GM18519 (cell line): Measurements from ENCODE around the gene DIS3L2.
"Not testable (repeated sequence)": the region's sequence is repeated elsewhere in the genome, so short reads cannot be mapped to it uniquely, and the experiment has no call there.

ENCODE experiments used
- ATAC-seq: cut with Tn5 transposase; IDR thresholded peaks from one replicate; pipeline ENCODE4 v1.9.1; 2021; ENCODE audit warnings: mild to moderate bottlenecking, moderate library complexity; ENCODE audit not compliant: unreplicated experiment, low FRiP score

The DIS3L2 gene

DNA sequence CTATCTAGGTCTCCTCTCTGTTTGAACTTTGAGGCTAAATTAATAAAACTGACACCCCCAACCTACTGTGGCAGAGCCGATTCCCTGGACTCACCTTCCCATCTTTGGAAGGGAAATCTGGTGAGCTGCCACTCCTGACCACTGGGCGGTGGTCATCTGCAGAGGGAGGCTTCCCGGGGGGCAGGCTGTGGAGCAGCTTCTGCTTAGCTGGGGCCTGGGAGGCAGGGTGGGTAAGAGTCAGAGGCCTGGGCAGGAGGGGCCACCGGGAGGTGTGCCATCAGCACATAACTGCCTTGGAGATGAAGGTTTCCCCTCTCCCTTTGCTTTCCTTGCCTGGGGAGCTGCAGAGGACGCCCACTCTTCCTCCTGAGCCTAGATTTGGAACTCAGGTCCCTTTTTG, 33.0 kb upstream of the DIS3L2 start:
- ATAC-seq: no peak

- ATAC-seq: no peak
Observed at GRCh38 chr2:231928901-231929725, 32.4 kb upstream of the DIS3L2 start.

DNA sequence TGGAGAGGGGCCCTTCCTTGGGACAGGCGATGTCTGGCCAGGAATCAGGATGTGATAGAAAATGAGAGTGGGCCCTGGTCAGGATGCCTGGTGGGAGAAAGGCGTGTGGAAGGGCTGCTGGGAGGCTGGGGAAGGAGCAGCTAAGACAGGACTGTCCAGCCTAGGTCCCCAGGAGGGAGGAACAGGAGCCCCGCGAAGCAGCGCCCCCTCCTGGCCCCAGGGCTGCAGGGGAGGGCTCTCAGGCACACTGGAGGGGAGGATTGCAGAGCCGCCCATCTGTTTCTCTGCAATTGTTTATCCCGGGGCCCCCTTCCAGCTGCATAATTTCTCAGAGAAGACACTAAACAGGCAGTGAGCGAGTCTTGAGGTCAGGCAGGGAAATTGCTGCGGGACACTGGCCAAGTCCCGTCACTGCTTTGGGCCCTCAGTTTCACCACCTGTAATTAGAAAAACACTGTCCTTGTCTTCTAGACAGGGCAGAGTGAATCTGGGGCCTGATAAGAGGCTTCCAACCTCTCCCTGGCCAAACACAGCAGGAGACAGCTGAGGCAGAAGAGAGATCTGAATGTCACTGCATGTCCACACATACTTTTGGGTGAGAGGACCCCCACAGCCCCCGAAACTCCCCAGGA, 31.4 kb upstream of the DIS3L2 start:
- ATAC-seq: no peak

- ATAC-seq: no peak
Observed at GRCh38 chr2:231930593-231931281, 30.8 kb upstream of the DIS3L2 start.

DNA sequence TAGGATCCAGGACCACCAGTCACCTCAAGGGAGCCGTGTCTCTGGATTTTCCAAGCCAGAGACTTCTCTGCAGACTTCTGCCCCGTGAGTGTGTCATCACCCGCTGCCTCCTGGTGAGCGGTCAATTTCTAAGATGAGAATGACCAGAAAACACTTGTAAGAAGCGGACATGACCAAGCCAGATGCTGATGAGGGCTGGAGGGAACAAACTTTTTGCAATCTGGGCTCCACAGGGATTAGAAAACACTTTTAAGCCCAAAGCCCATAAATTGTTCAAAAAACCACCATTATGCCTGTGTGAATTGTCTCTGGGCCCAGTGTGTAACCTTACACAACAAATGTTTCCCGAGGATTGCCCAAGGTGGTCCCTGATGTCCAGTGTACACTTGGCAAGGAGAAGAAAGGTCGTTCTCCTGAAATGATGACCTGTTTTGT, 30.0 kb upstream of the DIS3L2 start:
- ATAC-seq: no peak

DNA sequence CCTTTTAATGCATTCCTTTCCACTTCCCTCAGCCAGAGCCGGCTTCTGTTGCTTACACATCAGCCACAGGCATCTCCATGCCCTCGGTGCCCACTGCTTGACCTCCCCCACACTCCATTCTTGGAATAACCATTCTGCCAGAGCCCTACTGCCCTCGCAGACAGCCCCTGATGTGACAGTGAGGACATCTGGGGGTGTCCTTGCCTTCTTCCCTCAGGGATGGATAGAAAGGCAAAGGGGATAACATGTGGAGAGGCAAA, 28.9 kb upstream of the DIS3L2 start:
- ATAC-seq: no peak

DNA sequence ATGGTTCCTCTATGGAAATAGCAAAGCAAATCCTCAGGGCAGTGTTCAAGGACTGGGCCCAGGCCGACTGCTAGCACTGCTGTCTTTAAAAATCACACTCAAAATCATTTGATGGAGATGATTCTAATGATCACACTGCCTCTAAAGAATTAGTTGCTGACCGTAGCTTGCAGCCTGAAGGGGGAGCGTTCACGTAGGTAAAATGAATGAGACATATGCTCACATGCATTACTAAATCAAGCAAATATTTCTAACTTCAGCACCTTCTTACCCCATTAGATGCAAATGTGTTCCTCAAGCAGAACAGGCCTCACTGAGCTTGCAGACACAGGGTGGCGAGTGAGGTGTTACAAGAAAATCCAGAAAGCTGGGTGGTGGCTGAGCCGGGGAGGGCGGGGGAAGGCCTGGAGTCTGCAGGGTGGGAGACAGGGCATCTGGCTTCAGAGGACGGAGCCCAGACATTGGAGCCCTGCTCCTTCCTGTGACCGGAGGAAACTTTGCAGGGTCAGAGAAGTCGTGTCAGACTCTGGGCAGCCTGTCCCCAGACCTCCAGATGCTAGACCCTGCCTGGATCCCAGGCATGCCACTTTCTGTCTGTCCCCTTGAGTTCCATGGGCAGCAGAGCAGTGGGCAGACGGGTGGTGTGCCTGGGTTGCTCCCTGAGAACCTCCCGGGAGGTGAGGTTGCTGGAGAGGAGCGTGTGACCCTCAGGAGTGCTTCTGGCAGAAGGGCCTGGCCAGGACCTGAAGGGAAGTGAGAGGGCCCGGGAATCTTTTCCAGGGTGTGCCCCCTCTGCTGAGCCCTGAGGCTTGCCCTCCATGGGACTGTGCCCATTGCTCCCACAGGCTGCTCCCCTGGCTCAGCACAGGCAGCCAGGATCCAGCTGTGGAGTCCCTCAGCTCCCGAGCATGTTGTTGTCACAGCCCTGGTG, 28.3 kb upstream of the DIS3L2 start:
- ATAC-seq: no peak

DNA sequence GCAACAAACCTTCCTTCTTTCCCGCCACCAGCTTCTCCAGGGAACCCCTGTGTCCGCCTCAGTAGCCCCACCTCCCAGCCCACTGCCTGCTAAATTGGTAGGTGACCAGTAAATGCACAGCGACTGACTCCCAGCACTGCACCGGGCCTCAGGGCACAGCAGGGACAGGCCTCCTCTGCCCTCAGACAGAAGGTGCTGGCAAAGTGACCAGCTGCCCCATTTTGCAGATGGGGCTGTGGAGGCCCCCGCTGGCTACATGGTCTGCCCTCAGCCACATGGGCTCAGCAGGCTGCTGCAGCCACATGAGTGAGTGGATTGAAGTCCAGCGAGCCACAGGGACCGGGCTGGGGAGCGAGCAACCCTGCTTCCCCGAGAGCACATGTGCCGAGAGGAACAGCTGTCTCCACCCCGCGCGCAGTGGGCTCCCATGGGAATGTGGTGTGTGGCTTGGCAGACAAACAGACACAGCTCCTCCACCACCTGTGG, 27.6 kb upstream of the DIS3L2 start:
- ATAC-seq: no peak

DNA sequence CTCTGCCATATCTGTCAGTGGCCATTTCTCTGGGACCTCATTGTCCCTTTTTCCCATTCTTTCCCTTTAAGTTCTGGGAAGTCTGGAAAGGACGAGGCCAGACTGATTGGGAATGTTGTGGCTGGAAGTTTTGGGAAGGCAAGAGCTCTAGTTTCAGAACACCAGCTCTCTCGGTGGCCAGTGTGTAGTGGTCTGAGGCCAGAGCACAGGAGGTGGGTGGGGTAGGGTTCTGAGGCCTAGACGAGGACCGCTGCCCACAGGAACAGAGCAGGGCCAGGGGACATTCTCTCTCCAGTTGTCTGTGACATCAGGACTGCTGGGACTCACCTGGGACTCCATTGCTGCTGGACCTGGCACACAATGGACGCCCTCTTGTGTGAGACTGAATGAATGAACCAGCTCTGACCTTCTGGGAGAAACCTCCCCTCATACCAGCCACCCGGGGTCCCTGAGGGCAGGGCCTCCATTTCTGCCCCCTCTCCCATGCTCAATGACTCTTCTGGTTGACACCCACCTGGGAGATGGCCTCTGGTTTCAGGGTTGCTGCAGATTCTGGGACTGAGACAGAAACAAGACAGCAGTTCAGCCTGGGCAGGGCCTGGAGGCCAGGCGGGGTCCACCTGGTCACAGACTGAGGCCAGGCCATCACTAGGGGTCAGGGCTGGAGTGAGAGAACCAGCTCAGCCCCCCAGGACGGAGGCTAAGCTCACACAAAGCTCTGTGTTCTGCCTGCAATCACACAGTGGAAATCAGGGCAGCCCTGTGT, 26.9 kb upstream of the DIS3L2 start:
- ATAC-seq: no peak

DNA sequence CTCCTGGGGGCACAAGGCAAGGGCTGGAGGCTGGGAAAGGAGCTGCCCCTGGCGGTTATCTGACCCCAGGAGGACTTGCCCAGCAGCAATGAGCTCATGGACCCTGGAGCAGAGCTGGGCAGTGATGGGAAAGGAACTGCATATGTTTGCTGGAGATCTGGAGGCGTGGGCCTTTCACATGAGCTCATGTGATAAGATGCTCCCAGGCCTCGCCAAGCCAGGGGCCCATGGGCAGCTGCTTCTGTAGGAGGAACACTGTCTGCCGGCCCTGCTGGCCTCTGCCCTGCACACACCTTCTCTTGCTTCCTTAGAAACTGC, 26.3 kb upstream of the DIS3L2 start:
- ATAC-seq: no peak

GRCh38 chr2:231935815-231936214, 25.7 kb upstream of the DIS3L2 start:
- ATAC-seq: no peak

DNA sequence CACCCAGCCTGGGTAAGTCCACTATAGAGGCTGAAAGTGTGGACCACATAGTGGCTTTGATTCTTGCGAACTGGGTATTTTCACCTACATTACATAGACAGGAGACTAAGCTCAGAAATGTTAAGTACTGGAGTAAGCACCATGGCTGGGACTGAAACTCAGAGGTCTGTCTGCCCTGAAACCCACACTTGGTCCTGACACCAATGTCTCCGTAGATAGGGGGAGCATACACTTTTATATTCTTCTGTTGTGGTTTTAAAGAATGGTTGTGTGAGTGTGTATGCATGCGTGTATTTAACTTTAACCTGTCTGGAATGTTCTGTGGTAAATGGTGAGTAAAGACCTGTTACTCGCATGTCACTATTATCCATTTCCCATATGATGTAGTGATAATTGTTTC, 25.0 kb upstream of the DIS3L2 start:
- ATAC-seq: no peak

- ATAC-seq: no peak
Observed at GRCh38 chr2:231937057-231937456, 24.5 kb upstream of the DIS3L2 start.

DNA sequence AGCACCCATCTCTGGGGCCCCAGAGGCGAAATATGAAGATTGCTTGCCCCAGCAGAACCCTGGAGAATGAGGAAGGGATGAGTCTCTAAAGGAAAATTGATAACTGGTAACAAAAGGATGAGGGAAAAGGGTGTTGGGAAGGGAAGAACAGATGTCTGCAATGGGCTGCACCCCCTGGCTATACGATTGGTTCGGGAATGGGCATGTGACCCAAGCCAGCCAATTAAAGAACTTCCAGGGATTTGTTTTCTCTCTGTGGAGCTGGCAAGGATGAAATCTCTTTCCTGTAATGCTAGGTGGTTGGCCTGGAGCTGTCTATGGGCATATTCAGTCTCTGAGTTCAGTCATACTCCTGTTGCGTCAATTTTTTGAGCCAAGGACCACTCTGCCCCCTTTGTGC, 22.5 kb upstream of the DIS3L2 start:
- no peak for ATAC-seq

- no peak for ATAC-seq
Observed at GRCh38 chr2:231940795-231941194, 20.7 kb upstream of the DIS3L2 start.

DNA sequence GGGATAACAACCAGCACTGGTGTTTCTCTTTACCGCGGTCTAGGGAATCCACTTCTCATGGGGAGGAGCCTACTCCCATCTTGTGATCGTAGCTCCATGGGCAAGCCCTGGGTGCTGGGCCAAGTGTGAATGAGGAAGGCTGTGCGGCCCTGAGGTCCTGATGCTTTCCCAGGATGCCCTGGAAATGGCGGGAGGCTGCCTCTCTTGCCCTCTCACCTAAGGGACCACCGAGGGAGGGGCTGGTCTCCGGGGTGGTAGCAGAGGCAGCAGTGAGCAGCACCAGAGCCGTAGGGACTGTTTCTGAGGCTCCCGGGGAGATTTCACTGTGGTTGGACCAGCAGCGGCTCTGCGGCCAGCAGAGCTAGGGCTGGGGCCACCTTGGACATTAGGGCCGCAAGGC, 19.8 kb upstream of the DIS3L2 start:
- no peak for ATAC-seq

DNA sequence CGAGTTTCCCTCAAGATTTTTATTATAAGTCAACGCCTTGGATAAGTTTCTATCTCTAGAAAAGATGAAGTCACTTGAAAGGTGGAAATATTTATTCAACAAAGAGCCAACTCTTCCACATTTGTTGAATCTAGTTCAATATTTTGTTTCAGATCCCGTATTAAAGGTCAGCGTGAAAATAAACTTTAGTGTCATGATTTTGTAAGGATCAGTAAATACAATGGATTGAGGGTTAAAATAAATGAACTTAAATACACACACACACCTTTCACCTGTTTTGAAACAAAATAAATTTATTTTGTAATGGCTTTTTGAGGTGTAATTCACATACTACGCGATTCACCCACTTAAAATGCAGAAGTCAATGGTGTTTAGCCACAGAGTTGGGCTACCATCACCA, 19.3 kb upstream of the DIS3L2 start:
- no peak for ATAC-seq

GRCh38 chr2:231946241-231946814, 15.2 kb upstream of the DIS3L2 start:
- ATAC-seq: no peak

- ATAC-seq: not testable (repeated sequence)
Observed at GRCh38 chr2:231947112-231947511, 14.4 kb upstream of the DIS3L2 start.

DNA sequence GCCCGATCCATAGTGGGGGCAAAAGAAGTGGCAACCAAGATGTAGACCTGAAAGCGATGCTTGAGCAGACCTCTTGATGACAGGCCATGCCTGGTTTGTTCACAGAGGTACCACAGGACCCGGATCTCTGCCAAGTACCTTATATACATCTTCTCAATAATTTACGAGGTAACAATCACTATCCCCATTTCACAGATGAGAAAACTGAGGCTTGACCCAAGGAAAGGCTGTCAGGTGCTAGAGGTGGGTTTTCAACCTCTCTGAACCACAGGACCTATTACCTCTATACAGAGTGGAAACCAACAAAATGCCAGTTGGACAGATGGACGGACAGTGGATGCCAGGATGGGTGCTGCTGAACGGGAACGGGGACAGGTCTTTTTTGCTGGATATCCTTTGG, 13.8 kb upstream of the DIS3L2 start:
- no peak for ATAC-seq
